Naive thymus-derived CD4-positive, alpha-beta T cell (primary cell): ENCODE measurements around the gene CCER1. TPM values are rescaled to one million over a fixed set of nuclear protein-coding genes. Genes with fewer than 3 reads are reported as not detected.

Source experiments
- ATAC-seq: fragments of 150-1000 bp; cut with Tn5 transposase; 2 replicates; pipeline ENCODE4 v1.10.0; 2021; ENCODE audit warnings: mild to moderate bottlenecking, moderate library complexity
- CTCF ChIA-PET: fragments of 350-600 bp; sonication (Branson Sonifier 250); formaldehyde crosslinking; loops from one replicate; lab custom pipeline; 2021; ENCODE audit warnings: antibody characterized with exemption; lab: Charles Lee
- POLR2A ChIA-PET: fragments of 350-600 bp; sonication (Branson Sonifier 250); formaldehyde crosslinking; loops from one replicate; lab custom pipeline; 2021; ENCODE audit warnings: antibody characterized with exemption, inconsistent platforms; lab: Charles Lee
- DNase-seq, 9 donors: peaks; one replicate each; pipeline versions ENCODE4 v3.0.0 to v3.0.0-alpha.2; 2020 to 2022; ENCODE audit warnings: mixed read lengths in 1 of 9
- H3K27ac ChIP-seq: one replicate; pipeline ENCODE4 v1.7.0; 2013; ENCODE audit warnings: mild to moderate bottlenecking, low read depth, low read length, moderate library complexity
- H3K27me3 ChIP-seq, 2 donors: one replicate each; pipeline ENCODE4 v1.7.0; 2013; ENCODE audit warnings: low read length in 2 of 2, mild to moderate bottlenecking in 2 of 2, moderate library complexity in 2 of 2; ENCODE audit not compliant: control insufficient read depth in 2 of 2, insufficient read depth in 2 of 2
- H3K36me3 ChIP-seq, 3 experiments: 1 replicate in 2 of 3; 2 replicates in 1 of 3; pipeline ENCODE4 v1.7.0; 2013; ENCODE audit warnings: low read length in 3 of 3, mild to moderate bottlenecking in 3 of 3, moderate library complexity in 1 of 3; ENCODE audit not compliant: insufficient read depth in 3 of 3, control insufficient read depth in 2 of 3
- H3K4me1 ChIP-seq, 2 donors: one replicate each; pipeline ENCODE4 v1.7.0; 2013; ENCODE audit warnings: low read length in 2 of 2, mild to moderate bottlenecking in 2 of 2, moderate library complexity in 1 of 2; ENCODE audit not compliant: control insufficient read depth in 2 of 2, insufficient read depth in 2 of 2
- H3K4me3 ChIP-seq: 2 replicates; pipeline ENCODE4 v1.7.0; 2013; ENCODE audit warnings: mild to moderate bottlenecking, low read length
- H3K9me3 ChIP-seq, 3 experiments: 1 replicate in 2 of 3; 2 replicates in 1 of 3; pipeline ENCODE4 v1.7.0; 2013; ENCODE audit warnings: low read length in 3 of 3; ENCODE audit not compliant: control insufficient read depth in 2 of 3
- H3K27ac Mint-ChIP-seq, 9 donors: one replicate each; pipeline ENCODE4 v1.8.0; 2020 to 2022; ENCODE audit warnings: mixed read lengths in 9 of 9, mild to moderate bottlenecking in 8 of 9, moderate library complexity in 5 of 9, inconsistent platforms in 2 of 9
- H3K27me3 Mint-ChIP-seq, 5 donors: one replicate each; pipeline ENCODE4 v1.8.0; 2021 to 2022; ENCODE audit warnings: mixed read lengths in 5 of 5, mild to moderate bottlenecking in 1 of 5
- H3K36me3 Mint-ChIP-seq, 5 donors: one replicate each; pipeline ENCODE4 v1.8.0; 2020 to 2022; ENCODE audit warnings: mixed read lengths in 5 of 5, mild to moderate bottlenecking in 3 of 5, inconsistent platforms in 1 of 5
- H3K4me1 Mint-ChIP-seq, 7 donors: one replicate each; pipeline ENCODE4 v1.8.0; 2020 to 2022; ENCODE audit warnings: mixed read lengths in 7 of 7, mild to moderate bottlenecking in 3 of 7, inconsistent platforms in 1 of 7
- H3K4me3 Mint-ChIP-seq, 10 donors: one replicate each; pipeline ENCODE4 v1.8.0; 2020 to 2022; ENCODE audit warnings: mild to moderate bottlenecking in 10 of 10, mixed read lengths in 10 of 10, moderate library complexity in 6 of 10, inconsistent platforms in 2 of 10
- H3K9me3 Mint-ChIP-seq, 11 donors: one replicate each; pipeline ENCODE4 v1.8.0; 2020 to 2022; ENCODE audit warnings: mixed read lengths in 11 of 11, mild to moderate bottlenecking in 4 of 11, inconsistent platforms in 1 of 11, moderate library complexity in 1 of 11
- intact Hi-C, 2 donors: fragments of 100-400 bp; cut with micrococcal nuclease; formaldehyde crosslinking; loops; one replicate each; pipeline ENCODE4 v1.15.1; 2023
- polyA plus RNA-seq, 2 donors: library from polyadenylated mRNA; unstranded; fragments of 300-500 nt; fragmentation: Illumina TruSeq; gene quantifications; one replicate each; pipeline ENCODE4 v1.2.3, GENCODE V29; 2021
- total RNA-seq, 6 experiments: library from RNA in 5 of 6; stranded (reverse) in 5 of 6; gene quantifications; 1 replicate in 5 of 6; 2 replicates in 1 of 6; pipeline ENCODE4 v1.2.3 and lab custom pipeline; 2021 to 2026

The CCER1 gene
- total and polyA plus RNA-seq, 7 experiments from 2014 or later = not detected

DNA sequence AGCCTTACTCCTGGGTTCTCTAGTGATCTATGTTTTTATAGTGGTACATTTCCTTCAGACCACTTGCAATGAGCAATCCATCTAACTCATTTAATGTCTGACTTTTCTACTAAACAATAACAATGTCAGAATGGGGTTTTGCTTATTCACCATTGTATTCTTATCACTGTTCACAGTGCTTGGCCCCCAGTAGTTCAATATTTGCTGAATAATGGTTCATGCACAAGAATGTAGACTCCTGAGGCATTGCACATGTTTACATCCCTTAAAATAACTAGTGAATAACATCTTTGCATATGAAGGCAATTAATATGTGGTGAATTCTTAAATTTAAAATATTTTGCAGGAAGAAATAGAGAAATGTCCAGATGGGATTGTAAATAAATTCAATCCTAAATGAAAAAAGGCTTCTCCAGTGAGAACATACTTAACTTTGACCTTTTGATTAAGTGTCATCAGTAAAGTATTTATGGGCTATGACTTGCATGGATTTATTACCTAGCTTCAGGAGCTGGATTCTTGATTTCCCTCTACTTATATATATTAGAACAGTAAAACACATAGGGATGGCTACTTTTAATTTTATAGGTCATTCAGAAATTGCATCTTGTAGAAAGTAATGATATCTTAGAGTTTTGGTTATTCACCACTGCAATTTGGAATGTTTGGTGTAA, 3.4 kb downstream of the CCER1 start:
- ATAC-seq (no peak), DNase-seq (no peak)
- no peak overlapping the region for H3K27ac Mint-ChIP-seq
- H3K36me3 Mint-ChIP-seq = no peaks in the 10 kb centered on the region
- no peaks in the 10 kb centered on the region for H3K9me3 ChIP-seq
- no peaks in the 10 kb centered on the region for H3K4me1 Mint-ChIP-seq
- ChIA-PET POLR2A (no interaction called here), CTCF (no interaction called here)
- no peak overlapping the region for H3K4me3 ChIP-seq
- no peaks in the 10 kb centered on the region for H3K4me1 ChIP-seq
- no peaks in the 10 kb centered on the region for H3K9me3 Mint-ChIP-seq
- no peaks in the 10 kb centered on the region for H3K36me3 ChIP-seq
- H3K4me3 Mint-ChIP-seq = no peak overlapping the region
- H3K27me3 Mint-ChIP-seq = peaks cover 0 to 6% (median 0%) of the 10 kb centered on the region in 5 donors
- intact Hi-C loops = no loop called here
- H3K27ac ChIP-seq = no peak overlapping the region
- H3K27me3 ChIP-seq = peaks cover 0 to 3% of the 10 kb centered on the region in 2 donors

DNA sequence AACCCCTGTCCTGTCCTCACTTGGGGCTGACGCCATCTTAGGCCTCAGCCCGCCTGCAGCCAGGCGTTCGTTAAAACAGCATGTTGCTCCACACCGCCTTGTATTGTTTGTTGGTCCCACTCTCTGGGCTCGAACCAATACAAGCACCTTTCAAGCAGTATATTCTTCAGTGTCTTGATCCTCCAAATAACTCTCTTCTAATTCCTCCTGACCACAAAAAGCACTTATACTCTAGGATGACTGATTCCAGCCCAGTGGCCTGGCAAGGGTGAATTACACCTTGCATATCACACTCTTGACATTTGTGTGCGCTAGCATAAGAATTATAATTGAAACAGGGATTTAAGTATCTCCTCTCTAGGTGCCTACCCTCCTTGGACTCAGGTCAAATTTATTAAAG, 7.1 kb downstream of the CCER1 start:
- Histone ChIP-seq H3K9me3 (no peaks in the 10 kb centered on the region), H3K36me3 (no peaks in the 10 kb centered on the region), H3K4me3 (no peak overlapping the region), H3K27me3 (no peaks in the 10 kb centered on the region), H3K4me1 (no peaks in the 10 kb centered on the region), H3K27ac (no peak overlapping the region)
- ATAC-seq = no peak
- intact Hi-C loops = loop anchor here in 1 of 2 donors (10.0 kb wide), 1 partner anchor 377 kb away; no protein-coding TSS in a partner anchor
- POLR2A ChIA-PET = no interaction called here
- Mint-ChIP-seq H3K4me1 (no peaks in the 10 kb centered on the region), H3K27ac (no peak overlapping the region), H3K27me3 (peaks cover 0 to 4% (median 0%) of the 10 kb centered on the region in 5 donors), H3K36me3 (no peaks in the 10 kb centered on the region), H3K9me3 (no peaks in the 10 kb centered on the region), H3K4me3 (no peak overlapping the region)
- CTCF ChIA-PET = no interaction called here
- no peak for DNase-seq

DNA sequence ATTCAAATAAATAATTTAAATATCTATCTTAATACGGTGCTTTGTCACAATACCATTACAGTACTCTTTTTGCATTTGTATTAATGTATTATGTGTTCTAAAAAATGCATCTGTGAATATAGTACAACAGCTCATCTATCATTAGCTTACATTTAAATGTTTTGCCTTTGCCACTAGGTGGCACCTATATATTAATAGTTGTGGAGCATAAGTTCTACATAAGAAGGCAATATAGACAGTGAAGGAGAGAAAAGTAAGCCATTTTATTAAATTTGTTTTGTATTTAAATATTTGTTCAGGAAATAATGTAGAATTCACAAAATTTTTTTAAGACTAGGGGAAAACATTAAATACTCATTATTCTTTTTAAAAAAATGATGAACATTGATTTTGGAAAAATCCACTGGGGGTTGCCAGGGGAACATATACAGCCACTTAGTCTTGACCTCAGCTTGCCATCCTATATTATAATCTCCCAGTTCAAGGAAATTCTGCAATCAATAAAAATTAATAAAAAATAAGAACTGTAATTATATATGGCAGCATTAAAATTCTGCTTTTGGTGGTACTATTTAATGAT, 9.8 kb downstream of the CCER1 start:
- Mint-ChIP-seq H3K4me3 (no peak overlapping the region), H3K27ac (no peak overlapping the region), H3K4me1 (no peaks in the 10 kb centered on the region), H3K27me3 (peaks cover 0 to 4% (median 0%) of the 10 kb centered on the region in 5 donors), H3K36me3 (no peaks in the 10 kb centered on the region), H3K9me3 (no peaks in the 10 kb centered on the region)
- ChIA-PET POLR2A (no interaction called here), CTCF (interaction anchor here (0.5 to 0.8 kb wide), 2 partner anchors 47 to 92 kb away, joined by 3 read pairs; no protein-coding TSS in a partner anchor)
- intact Hi-C loops = loop anchor here in 1 of 2 donors (1.0 to 10.0 kb wide), 3 partner anchors 380 to 1706 kb away; no protein-coding TSS in a partner anchor
- Histone ChIP-seq H3K27me3 (no peaks in the 10 kb centered on the region), H3K9me3 (no peaks in the 10 kb centered on the region), H3K4me3 (no peak overlapping the region), H3K36me3 (no peaks in the 10 kb centered on the region), H3K4me1 (no peaks in the 10 kb centered on the region), H3K27ac (no peak overlapping the region)
- DNase-seq (peak in 3 of 9 donors; percentile 6 to 27 (median 10)), ATAC-seq (peak; percentile 59)

DNA sequence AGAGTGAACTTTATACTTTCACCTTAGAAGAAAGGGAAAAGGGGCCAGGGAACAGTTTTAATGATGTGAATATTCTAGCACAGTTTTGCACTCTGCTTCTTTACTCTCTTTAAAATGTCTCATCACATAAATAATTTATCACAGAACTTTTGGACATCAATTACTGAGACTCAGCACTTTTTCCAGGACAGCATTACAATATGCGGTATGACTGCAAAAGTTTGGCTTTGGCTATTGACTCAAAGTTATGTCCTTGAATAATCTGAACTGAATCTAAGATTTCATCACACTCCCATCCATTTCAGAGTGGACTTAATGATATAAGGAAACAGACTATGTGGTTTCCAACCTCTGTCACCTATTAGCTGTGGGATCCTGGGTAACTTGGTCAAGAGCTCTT, 11.7 kb downstream of the CCER1 start:
- no peak overlapping the region for H3K27ac Mint-ChIP-seq
- no peak overlapping the region for H3K27ac ChIP-seq
- CTCF ChIA-PET = interaction anchor here (0.6 to 1.2 kb wide), 3 partner anchors 22 to 1184 kb away, joined by 3 to 4 read pairs (median 3); no protein-coding TSS in a partner anchor
- H3K4me3 Mint-ChIP-seq = no peak overlapping the region
- peaks cover 0 to 10% (median 5%) of the 10 kb centered on the region in 5 donors for H3K27me3 Mint-ChIP-seq
- no peaks in the 10 kb centered on the region for H3K9me3 ChIP-seq
- H3K4me1 ChIP-seq = no peaks in the 10 kb centered on the region
- no peaks in the 10 kb centered on the region for H3K9me3 Mint-ChIP-seq
- no peaks in the 10 kb centered on the region for H3K36me3 Mint-ChIP-seq
- intact Hi-C loops = loop anchor here (5.0 to 10.0 kb wide), 4 partner anchors 382 to 1926 kb away; no protein-coding TSS in a partner anchor
- ATAC-seq = no peak
- DNase-seq = no peak
- no peak overlapping the region for H3K4me3 ChIP-seq
- no peaks in the 10 kb centered on the region for H3K27me3 ChIP-seq
- no peaks in the 10 kb centered on the region for H3K4me1 Mint-ChIP-seq
- H3K36me3 ChIP-seq = no peaks in the 10 kb centered on the region
- POLR2A ChIA-PET = no interaction called here

DNA sequence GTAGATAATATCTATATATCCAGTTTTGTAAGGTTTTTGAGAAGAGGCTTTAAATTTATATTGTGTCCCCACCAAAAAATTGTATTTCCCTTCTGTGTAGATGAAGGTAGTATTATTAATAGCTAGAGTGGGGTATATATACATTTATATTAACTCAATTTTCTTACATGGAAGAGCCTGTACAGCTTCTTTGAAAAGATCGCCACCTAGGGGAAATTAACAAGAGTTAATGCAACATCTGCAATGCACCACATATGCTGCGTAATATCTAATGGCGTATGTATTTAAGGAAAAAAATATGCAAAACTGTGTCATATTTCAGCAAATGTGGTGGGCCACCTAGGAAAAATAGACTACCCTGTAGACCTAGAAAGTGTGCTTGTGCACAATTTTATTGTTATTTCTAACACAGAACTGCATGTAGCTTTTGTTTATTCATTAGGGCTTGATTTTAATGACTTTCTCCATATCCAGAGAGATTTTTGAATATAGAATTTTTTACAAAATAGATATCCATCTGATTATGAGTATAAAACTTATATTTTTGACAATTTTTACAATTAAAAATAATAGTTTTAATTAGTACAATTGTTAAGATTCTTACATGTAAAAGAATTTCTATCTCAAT, 14.0 kb downstream of the CCER1 start:
- H3K4me1 Mint-ChIP-seq = peaks cover 0 to 2% (median 0%) of the 10 kb centered on the region in 7 donors
- DNase-seq (peak in 1 of 9 donors; percentile 14), ATAC-seq (no peak)
- H3K27ac Mint-ChIP-seq = no peak overlapping the region
- H3K27me3 ChIP-seq = no peaks in the 10 kb centered on the region
- intact Hi-C loops = loop anchor here (2.0 to 10.0 kb wide), 5 partner anchors 384 to 1924 kb away; no protein-coding TSS in a partner anchor
- no peaks in the 10 kb centered on the region for H3K9me3 Mint-ChIP-seq
- H3K9me3 ChIP-seq = no peaks in the 10 kb centered on the region
- ChIA-PET POLR2A (interaction anchor here (0.7 kb wide), 1 partner anchor 1452 kb away, joined by 3 read pairs; no protein-coding TSS in a partner anchor), CTCF (interaction anchor here (0.6 kb wide), 1 partner anchor 1906 kb away, joined by 3 read pairs; no protein-coding TSS in a partner anchor)
- no peaks in the 10 kb centered on the region for H3K4me1 ChIP-seq
- H3K36me3 Mint-ChIP-seq = no peaks in the 10 kb centered on the region
- H3K27ac ChIP-seq = no peak overlapping the region
- no peak overlapping the region for H3K4me3 ChIP-seq
- H3K4me3 Mint-ChIP-seq = no peak overlapping the region
- H3K27me3 Mint-ChIP-seq = peaks cover 5 to 13% (median 5%) of the 10 kb centered on the region in 5 donors
- no peaks in the 10 kb centered on the region for H3K36me3 ChIP-seq

DNA sequence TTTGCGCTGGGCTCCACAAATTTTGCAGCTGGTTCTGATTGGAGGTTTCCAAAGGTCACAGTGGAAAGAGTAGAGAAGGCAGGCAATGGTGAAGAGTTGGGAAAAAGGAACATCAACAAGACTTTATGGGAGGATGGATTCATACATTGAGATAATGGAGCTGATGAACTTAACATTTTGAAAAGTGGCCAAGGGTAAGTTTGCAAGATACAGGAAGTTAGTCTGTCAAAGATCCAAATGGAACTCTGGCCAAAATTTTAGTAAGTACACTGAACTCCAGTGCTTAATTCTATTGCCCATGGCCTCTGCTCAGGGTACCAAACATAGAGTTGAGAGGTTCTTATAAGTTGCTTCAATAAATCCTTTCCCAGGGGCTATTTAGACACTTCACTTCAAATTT, 15.6 kb downstream of the CCER1 start:
- Histone ChIP-seq H3K36me3 (no peaks in the 10 kb centered on the region), H3K4me1 (no peaks in the 10 kb centered on the region), H3K4me3 (no peak overlapping the region), H3K27ac (no peak overlapping the region), H3K9me3 (no peaks in the 10 kb centered on the region), H3K27me3 (no peaks in the 10 kb centered on the region)
- Mint-ChIP-seq H3K27ac (no peak overlapping the region), H3K27me3 (peaks cover 5 to 23% (median 9%) of the 10 kb centered on the region in 5 donors), H3K9me3 (no peaks in the 10 kb centered on the region), H3K36me3 (no peaks in the 10 kb centered on the region), H3K4me3 (no peak overlapping the region), H3K4me1 (peaks cover 0 to 2% (median 0%) of the 10 kb centered on the region in 7 donors)
- ChIA-PET POLR2A (no interaction called here), CTCF (interaction anchor here (0.7 to 0.8 kb wide), 2 partner anchors 30 to 1421 kb away, joined by 3 to 7 read pairs; no protein-coding TSS in a partner anchor)
- ATAC-seq = no peak
- intact Hi-C loops = no loop called here
- no peak for DNase-seq
